PFSK-1 (cell line): ENCODE results near the gene MYDGF.

Source experiments
- FOXP2 ChIP-seq: optimal IDR thresholded peaks from 2 replicates; pipeline ENCODE3; 2011; ENCODE audit warnings: borderline replicate concordance, control low read depth, inconsistent platforms; ENCODE audit not compliant: insufficient read depth; ENCODE audit errors: extremely low read length, extremely low read depth
- POLR2AphosphoS5 ChIP-seq: IDR thresholded peaks from 2 replicates; pipeline ENCODE4 v1.6.1; 2012; ENCODE audit warnings: low read depth, mild to moderate bottlenecking, control low read depth, low read length, moderate library complexity
- SIN3A ChIP-seq: IDR thresholded peaks from 2 replicates; pipeline ENCODE4 v1.6.1; 2012; ENCODE audit warnings: mild to moderate bottlenecking, low read length, moderate library complexity, borderline replicate concordance; ENCODE audit not compliant: insufficient read depth
- TAF1 ChIP-seq: IDR thresholded peaks from 2 replicates; pipeline ENCODE4 v1.6.1; 2012; ENCODE audit warnings: low read length, control low read depth, borderline replicate concordance; ENCODE audit not compliant: insufficient read depth

DNA sequence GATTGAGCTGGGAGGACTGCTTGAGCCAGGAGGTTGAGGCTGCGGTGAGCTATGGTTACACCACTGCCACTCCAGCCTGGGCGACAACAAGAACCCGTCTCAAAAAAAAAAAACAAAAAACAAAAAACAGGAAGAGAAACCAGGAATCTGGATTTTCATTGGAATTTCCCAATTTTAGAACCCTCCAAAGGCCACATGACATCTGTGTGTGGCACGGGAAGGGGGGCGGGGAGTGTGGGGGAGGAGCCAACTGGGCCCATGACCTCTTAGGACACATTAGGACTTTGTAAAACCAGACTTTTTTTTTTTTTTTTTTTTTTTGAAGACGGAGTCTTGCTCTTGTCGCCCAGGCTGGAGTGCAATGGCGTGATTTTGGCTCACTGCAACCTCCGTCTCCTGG, 21.2 kb upstream of the MYDGF start:
- TF ChIP-seq FOXP2 (no peak), TAF1 (no peak), POLR2AphosphoS5 (no peak), SIN3A (no peak)
